ENCODE measurements around the gene DNAH9. TPM values are rescaled to one million over a fixed set of nuclear protein-coding genes. Genes with fewer than 3 reads are reported as not detected.

The DNAH9 gene
- total and polyA plus RNA-seq, 2 of the 8 experiments (the other 6 are each of a cell fraction or from before 2014, with no cell fraction given) = 0.21 to 0.86 TPM

GRCh38 chr17:11561702-11562101 is 36.6 kb upstream of the DNAH9 start:
- Histone ChIP-seq H2BK20ac (ENCODE audit: low read length) (no peak overlapping the region), H3K4me1 (replicated peaks in 1 of 4; ENCODE audit: control insufficient read depth in 3 of 4, insufficient read depth in 4 of 4, low read length in 3 of 4) (peaks cover 0 to 3% (median 0%) of the 10 kb centered on the region in 4 experiments; a peak in 3 of 7 replicates), H3K23me2 (ENCODE audit: low read depth, low read length) (no peaks in the 10 kb centered on the region; the same call in 1 of the 2 replicates), H3K36me3 (ENCODE audit: control insufficient read depth in 2 of 4, insufficient read depth in 4 of 4, low read length in 3 of 4) (no peaks in the 10 kb centered on the region), H3K18ac (ENCODE audit: extremely low read depth, low read length) (no peak overlapping the region), H3K27ac (ENCODE audit: low read depth, low read length) (no peak overlapping the region), H3K9ac (replicated peaks in 1 of 4; ENCODE audit: extremely low read depth in 1 of 4, low read depth in 3 of 4, low read length in 3 of 4) (no peak overlapping the region), H2BK15ac (ENCODE audit: low read length) (no peak overlapping the region), H3K79me2 (ENCODE audit: control insufficient read depth in 1 of 2, insufficient read depth in 2 of 2, low read length in 2 of 2) (no peaks in the 10 kb centered on the region), H3K4ac (replicated peaks; ENCODE audit: insufficient read length, low read depth, low read length) (no peak overlapping the region), H4K5ac (ENCODE audit: insufficient read length, low read depth, low read length) (no peak overlapping the region), H2BK120ac (replicated peaks; ENCODE audit: low read depth, low read length) (no peak overlapping the region), H4K20me1 (replicated peaks in 1 of 2; ENCODE audit: control insufficient read depth in 1 of 2, insufficient read depth in 2 of 2, low read length in 2 of 2) (no peaks in the 10 kb centered on the region), H2AK5ac (ENCODE audit: low read depth, low read length) (no peak overlapping the region), H2BK5ac (ENCODE audit: low read depth, low read length) (no peak overlapping the region), H3K4me3 (ENCODE audit: extremely low read depth in 1 of 4, insufficient read depth in 2 of 4, low read depth in 3 of 4, low read length in 4 of 4) (no peak overlapping the region), H3K27me3 (replicated peaks in 1 of 4; ENCODE audit: control insufficient read depth in 3 of 4, extremely low read depth in 1 of 4, insufficient read depth in 3 of 4, low read length in 3 of 4) (no peaks in the 10 kb centered on the region), H3K56ac (replicated peaks; ENCODE audit: insufficient read length, low read depth, low read length) (no peak overlapping the region), H4K8ac (ENCODE audit: extremely low read depth, insufficient read depth, low read length) (no peak overlapping the region), H2BK12ac (ENCODE audit: low read depth, low read length) (no peak overlapping the region), H3K4me2 (ENCODE audit: insufficient read depth in 1 of 2, low read depth in 2 of 2, low read length in 2 of 2) (no peak overlapping the region), H3K79me1 (ENCODE audit: low read depth, low read length) (no peaks in the 10 kb centered on the region), H3K23ac (ENCODE audit: insufficient read length) (no peak overlapping the region), H3K9me3 (ENCODE audit: insufficient read depth in 2 of 2, low read depth in 1 of 2, low read length in 1 of 2) (no peaks in the 10 kb centered on the region), H4K91ac (replicated peaks; ENCODE audit: insufficient read length, low read length) (no peak overlapping the region), H2AFZ (ENCODE audit: low read length) (no peak overlapping the region), H3K14ac (ENCODE audit: insufficient read length) (no peak overlapping the region)
- TF ChIP-seq GTF2F1 (IDR thresholded peaks at IDR 0.05; ENCODE audit: borderline replicate concordance, low read depth, low read length) (no peak), BCL11A (IDR thresholded peaks at IDR 0.05; ENCODE audit: low read depth in 2 of 2, low read length in 2 of 2) (no peak)
- POLR2A ChIA-PET (ENCODE audit: partially characterized antibody) = no interaction called here
- DNase-seq (ENCODE audit: low read depth in 1 of 2, low spot score in 2 of 2) (no peak), FAIRE-seq (no peak)
- 86% methylated on average over 1 of the region's 2 CpGs; no CpG with 5 or more reads in 1 of the 2 experiments for WGBS, 2 experiments (ENCODE audit: extremely low coverage in 1 of 2, insufficient coverage in 1 of 2, insufficient read length in 1 of 2, insufficient replicate concordance in 2 of 2, low coverage in 1 of 2, low lambda C conversion rate in 2 of 2, missing lambda C conversion rate in 1 of 2)
- CTCF ChIA-PET (ENCODE audit: partially characterized antibody) = interaction anchor here (1.0 kb wide), 1 partner anchor 9 kb away, joined by 3 read pairs; no protein-coding TSS in a partner anchor

Data from H1 (cell line).